Stimulated activated CD8-positive, alpha-beta memory T cell treated with anti-CD3 and anti-CD28 coated beads, Interleukin-15, amount 100 ng/mL, for 24 hours (primary cell): Measurements from ENCODE around the gene C10orf143.
"Not testable (repeated sequence)": the region's sequence is repeated elsewhere in the genome, so short reads cannot be mapped to it uniquely, and the experiment has no call there.

Experiments
- DNase-seq: peaks from one replicate; pipeline ENCODE4 v3.0.0-alpha.2; 2020; ENCODE audit warnings: low read depth

C10orf143 gene

GRCh38 chr10:130028465-130028819, 82.2 kb downstream of the C10orf143 start:
- DNase-seq = no peak

GRCh38 chr10:130027716-130028464, 82.7 kb downstream of the C10orf143 start:
- no peak for DNase-seq

DNA sequence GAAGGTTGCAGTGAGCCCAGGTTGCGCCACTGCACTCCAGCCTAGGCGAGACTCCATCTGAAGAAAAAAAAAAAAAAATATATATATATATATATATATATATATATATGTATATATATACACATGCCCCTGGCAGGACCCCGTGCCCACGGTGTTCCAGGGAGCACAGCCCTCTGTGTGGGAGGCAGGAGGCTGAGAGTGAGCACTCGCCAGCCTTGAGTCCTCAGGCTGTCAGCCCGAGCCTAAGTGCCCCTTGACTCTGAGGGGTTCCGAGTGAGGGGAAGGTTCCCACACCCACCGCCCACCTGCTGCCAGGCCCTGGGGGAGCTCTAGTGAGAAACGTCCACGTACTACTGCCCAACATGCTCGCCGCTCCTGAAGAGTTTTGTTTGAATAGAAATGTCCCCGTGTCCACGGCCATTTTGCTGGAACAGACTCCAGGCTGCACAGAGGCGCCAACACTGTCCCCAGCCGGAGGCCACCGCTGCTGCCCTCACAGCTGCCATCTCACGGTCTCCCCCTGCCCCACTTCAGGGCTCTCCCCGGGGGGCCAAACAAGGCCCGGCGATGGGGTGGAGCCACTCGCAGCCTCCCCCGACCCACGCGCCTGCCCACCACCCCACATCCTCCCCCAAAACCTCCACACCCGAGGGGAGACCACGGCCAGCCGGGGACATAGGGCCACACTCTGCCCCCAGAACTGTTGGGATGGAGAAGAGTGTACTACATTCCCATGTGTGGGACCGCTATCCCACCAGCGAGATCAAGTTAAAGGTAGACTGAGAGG, 83.8 kb downstream of the C10orf143 start:
- DNase-seq = no peak

DNA sequence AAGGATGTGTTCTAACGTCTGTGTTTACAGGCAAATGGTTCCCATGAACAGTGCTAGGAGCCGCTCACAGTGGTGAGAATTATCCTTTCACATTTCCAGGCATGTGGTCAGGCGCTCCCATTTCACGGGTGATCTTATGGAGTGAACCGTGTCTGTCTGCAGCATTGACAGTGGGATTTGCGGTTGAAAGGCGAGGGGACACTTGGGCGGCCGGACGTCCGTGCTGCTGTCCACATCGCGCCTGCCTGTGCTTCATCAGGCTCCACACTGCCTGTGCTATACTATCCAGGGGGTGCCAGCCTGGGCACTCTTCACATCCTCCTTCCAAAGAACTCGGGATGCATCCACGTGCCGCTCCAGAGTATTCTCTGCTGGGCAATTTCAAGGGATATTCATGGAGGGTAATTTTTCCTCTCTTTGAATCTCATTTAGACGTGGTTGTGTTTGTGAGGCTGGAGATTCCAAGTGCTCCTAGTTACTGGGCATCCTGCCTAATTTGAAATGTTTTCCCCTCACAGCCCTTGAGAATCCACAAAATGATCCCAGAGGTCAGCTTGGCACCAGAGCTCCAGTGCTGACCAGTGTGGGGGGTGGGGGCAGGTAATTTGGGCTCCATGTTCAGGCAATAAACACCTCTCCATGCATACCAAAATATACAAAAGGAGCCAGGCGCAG, 84.7 kb downstream of the C10orf143 start:
- no peak for DNase-seq

GRCh38 chr10:130025326-130025725, 85.3 kb downstream of the C10orf143 start:
- DNase-seq = no peak

- no peak for DNase-seq
Observed at GRCh38 chr10:130024779-130025325, 85.8 kb downstream of the C10orf143 start.

- not testable (repeated sequence) for DNase-seq
Observed at GRCh38 chr10:130024326-130024725, 86.3 kb downstream of the C10orf143 start.

DNA sequence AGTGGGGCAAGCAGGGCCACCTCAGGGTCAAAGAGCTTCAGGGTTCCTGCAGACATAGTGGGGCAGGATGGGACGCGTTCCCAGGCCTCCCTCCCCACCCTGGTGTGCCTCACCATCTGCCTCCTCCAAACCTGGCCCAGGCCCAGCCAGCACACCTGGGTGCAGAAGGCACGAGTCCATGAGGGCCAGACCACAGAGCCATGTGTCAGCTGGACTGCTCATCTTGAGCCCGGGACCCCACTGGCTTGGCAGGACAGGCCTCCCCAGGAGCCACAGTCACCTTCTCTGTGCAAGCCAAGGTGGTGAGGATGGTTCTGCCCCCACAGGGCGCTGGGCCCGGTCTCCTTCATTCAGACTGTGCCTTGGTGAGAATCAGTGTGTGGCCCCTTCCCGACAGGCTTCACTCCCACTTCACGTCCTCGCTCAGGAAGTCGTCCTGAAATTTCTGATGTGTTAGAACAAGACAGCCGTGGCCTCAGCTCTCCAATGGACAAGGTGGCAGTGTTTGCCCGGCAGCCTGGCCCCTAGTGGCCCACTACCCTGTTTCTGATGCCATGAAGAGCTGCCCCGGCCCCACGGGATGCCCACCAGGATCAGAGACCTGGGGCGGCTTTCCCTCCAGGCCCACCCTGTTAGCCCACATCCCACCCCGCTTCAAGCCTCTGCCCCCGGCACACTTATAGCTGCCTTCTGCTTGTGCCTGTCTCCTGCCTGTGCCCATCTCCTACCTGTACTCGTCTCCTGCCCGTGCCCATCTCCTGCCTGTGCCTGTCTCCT, 87.0 kb downstream of the C10orf143 start:
- DNase-seq = no peak

DNA sequence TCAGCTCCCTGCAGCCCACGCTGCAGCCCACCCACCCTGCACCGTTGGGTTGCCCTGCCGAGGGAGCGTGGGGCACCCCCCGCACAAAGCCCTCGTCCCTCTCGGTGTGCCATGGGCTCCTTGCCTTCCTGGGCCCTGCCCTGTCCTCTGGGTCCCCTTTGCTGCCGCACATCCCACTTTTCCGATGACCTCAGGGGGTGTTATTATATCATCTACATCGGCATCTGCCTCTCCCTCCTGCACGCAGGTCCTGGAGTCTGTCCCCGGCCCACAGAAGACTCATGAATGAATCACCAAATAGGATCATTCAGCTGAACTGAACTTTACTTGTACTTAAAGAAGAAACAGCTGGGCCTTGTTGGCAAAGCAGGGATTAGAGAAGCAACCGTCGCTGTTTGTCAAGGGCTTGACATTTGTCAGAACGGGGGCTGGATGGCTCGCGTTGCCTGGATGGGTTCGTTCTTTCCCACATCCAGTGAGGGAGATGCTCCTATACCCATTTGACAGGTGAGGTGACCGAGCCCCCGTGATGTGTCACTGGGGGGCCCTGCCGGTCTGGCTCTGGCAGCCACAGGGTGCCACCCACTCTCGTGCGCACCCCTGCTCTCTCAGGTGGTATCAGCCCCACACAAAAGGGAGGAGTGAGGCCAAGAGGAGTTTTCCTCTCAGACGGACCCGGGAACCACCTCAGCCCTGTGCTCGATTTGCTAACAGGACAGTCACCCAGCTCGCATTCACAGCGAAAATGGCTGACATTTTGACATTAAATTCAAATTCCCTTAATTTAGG, 87.9 kb downstream of the C10orf143 start:
- DNase-seq = no peak

DNA sequence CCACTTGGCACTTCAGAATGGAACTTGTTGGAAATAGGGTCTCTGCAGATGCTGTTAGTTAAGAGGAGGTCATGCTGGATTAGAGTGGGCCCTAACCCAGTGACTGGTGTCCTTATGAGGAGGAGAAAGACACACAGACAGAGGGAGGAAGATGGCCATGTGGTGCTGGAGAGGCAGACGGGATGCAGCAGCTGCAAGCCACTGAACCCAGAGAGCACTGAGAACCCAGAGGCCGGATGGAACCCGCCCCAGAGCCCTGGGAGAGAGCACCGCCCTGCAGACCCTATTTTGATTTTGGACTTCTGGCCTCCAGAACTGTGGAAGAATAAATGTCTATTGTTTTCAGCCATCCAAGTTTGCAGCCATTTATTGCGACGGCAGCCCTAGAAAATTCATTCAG, 88.5 kb downstream of the C10orf143 start:
- no peak for DNase-seq

GRCh38 chr10:130021383-130021950, 89.2 kb downstream of the C10orf143 start:
- DNase-seq = no peak

- DNase-seq = no peak
Observed at GRCh38 chr10:130020651-130021382, 89.8 kb downstream of the C10orf143 start.

GRCh38 chr10:130018730-130019185, 91.9 kb downstream of the C10orf143 start:
- no peak for DNase-seq

- DNase-seq = no peak
Observed at GRCh38 chr10:130018265-130018664, 92.4 kb downstream of the C10orf143 start.

- DNase-seq = no peak
Observed at GRCh38 chr10:130017631-130018022, 93.0 kb downstream of the C10orf143 start.

GRCh38 chr10:130016993-130017630, 93.5 kb downstream of the C10orf143 start:
- DNase-seq = no peak

- DNase-seq = no peak
Observed at GRCh38 chr10:130016095-130016494, 94.5 kb downstream of the C10orf143 start.

DNA sequence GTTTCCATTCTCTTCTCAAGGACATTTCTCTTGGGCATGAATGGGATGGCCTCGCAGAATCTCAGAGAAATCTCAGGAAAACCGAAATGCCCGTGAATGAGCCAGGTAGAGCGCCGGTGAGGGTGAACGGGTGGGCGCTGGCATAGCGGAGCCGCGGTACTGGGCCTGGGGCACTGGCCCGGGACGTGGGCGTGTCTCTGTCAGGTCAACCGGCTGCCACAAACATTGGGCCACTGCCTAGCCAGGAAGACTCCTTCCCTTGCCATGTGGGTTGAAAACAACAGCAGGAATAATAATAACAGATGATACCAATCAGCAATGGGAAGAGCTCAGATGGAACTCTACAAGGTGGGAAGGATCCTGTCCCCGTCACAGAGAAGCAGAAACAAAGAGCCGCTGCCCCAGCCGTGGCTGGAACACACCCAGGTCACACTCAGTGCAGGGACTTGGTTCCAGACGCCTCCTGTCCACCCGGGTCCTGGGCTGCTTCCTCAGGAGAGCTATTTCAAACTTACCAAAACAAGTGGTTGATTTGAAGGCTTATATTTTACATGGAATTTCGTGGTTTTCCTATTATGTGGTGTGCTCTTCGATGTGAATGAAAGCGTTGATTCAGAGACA, 95.4 kb downstream of the C10orf143 start:
- DNase-seq = no peak
